ENCODE data around the gene MYH9.

DNA sequence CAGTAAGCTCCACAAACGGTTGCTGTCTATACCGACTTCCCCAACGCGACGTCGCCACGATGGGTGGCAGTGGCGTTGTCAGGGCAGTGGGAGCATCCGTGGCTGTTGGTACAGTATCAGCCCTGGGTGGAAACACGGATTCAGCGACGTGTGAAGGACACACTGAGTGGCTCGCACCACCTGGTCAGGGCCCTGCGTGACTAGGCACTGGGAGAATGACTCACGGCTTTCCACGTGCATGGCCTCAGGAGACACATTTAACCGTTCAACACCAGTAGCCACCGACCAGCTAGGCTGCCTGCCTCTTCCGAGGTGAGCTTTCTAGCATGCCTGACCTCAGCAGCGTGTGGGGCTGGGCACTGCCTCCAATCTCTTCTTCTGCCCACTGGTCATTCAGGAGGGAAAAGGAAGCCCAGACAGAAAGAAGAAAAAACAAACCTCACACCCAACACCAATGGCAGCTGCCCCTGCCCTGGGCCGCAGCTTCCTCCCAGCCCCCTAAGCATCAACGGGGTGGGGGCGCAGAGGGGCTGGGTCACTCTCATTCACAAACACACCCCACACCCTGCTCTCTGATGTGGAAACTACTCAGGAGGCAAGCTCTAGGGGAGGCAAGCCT, 59.0 kb downstream of the MYH9 start:
- TF ChIP-seq, protein P1, sequence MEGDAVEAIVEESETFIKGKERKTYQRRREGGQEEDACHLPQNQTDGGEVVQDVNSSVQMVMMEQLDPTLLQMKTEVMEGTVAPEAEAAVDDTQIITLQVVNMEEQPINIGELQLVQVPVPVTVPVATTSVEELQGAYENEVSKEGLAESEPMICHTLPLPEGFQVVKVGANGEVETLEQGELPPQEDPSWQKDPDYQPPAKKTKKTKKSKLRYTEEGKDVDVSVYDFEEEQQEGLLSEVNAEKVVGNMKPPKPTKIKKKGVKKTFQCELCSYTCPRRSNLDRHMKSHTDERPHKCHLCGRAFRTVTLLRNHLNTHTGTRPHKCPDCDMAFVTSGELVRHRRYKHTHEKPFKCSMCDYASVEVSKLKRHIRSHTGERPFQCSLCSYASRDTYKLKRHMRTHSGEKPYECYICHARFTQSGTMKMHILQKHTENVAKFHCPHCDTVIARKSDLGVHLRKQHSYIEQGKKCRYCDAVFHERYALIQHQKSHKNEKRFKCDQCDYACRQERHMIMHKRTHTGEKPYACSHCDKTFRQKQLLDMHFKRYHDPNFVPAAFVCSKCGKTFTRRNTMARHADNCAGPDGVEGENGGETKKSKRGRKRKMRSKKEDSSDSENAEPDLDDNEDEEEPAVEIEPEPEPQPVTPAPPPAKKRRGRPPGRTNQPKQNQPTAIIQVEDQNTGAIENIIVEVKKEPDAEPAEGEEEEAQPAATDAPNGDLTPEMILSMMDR (IDR thresholded peaks at IDR 0.05): no peak
- peak; percentile 23 to 33 for TF ChIP-seq POLR2A (IDR thresholded peaks at IDR 0.05)
